NCI-H2081 (cell line): ENCODE measurements around the gene NEIL3.
A peak's percentile ranks its signal among the peaks of the same experiment; 100 is the strongest.
"Not testable (repeated sequence)": the region's sequence is repeated elsewhere in the genome, so short reads cannot be mapped to it uniquely, and the experiment has no call there.

ENCODE experiments used
- DNase-seq, 2 experiments: peaks; one replicate each; lab custom pipeline; 2025; lab: John Stamatoyannopoulos, UW

Gene NEIL3

GRCh38 chr4:177302371-177303100, 7.1 kb upstream of the NEIL3 start:
- DNase-seq = no peak

GRCh38 chr4:177304094-177304493, 5.6 kb upstream of the NEIL3 start:
- no peak for DNase-seq

GRCh38 chr4:177304864-177305263, 4.8 kb upstream of the NEIL3 start:
- DNase-seq = not testable (repeated sequence)

GRCh38 chr4:177308125-177308524, 1.5 kb upstream of the NEIL3 start:
- DNase-seq = no peak

- DNase-seq = no peak
These were observed 690 bp upstream of the NEIL3 start for GRCh38 chr4:177308847-177309521.

- DNase-seq = no peak
These were observed 1.9 kb downstream of the NEIL3 start for GRCh38 chr4:177311589-177311988.

GRCh38 chr4:177313263-177313662, 3.6 kb downstream of the NEIL3 start:
- no peak for DNase-seq

GRCh38 chr4:177315767-177316464, 6.2 kb downstream of the NEIL3 start:
- no peak for DNase-seq

GRCh38 chr4:177320721-177321120, 11.0 kb downstream of the NEIL3 start:
- DNase-seq = no peak

- DNase-seq = no peak
These were observed 12.0 kb downstream of the NEIL3 start for GRCh38 chr4:177321647-177322046.

GRCh38 chr4:177322266-177322665, 12.6 kb downstream of the NEIL3 start:
- DNase-seq = no peak

GRCh38 chr4:177322881-177323280, 13.2 kb downstream of the NEIL3 start:
- no peak for DNase-seq

- DNase-seq = no peak
These were observed 13.7 kb downstream of the NEIL3 start for GRCh38 chr4:177323416-177323815.

GRCh38 chr4:177332119-177332518, 22.4 kb downstream of the NEIL3 start:
- DNase-seq = no peak

- peak; percentile 8 to 47 for DNase-seq
These were observed 30.1 kb downstream of the NEIL3 start for GRCh38 chr4:177339477-177340374.

- DNase-seq = no peak
These were observed 38.7 kb downstream of the NEIL3 start for GRCh38 chr4:177348348-177348747.

- no peak for DNase-seq
These were observed 39.5 kb downstream of the NEIL3 start for GRCh38 chr4:177349191-177349590.

- no peak for DNase-seq
These were observed 42.1 kb downstream of the NEIL3 start for GRCh38 chr4:177351622-177352244.

GRCh38 chr4:177356206-177356605, 46.5 kb downstream of the NEIL3 start:
- no peak for DNase-seq

- no peak for DNase-seq
These were observed 47.2 kb downstream of the NEIL3 start for GRCh38 chr4:177356921-177357320.

- DNase-seq = no peak
These were observed 57.7 kb downstream of the NEIL3 start for GRCh38 chr4:177367336-177367735.

- no peak for DNase-seq
These were observed 59.7 kb downstream of the NEIL3 start for GRCh38 chr4:177369372-177369771.
